ENCODE measurements around the gene WBP1. TPM values are rescaled to one million over a fixed set of nuclear protein-coding genes. Genes with fewer than 3 reads are reported as not detected.
"Not testable (repeated sequence)": the region's sequence is repeated elsewhere in the genome, so short reads cannot be mapped to it uniquely, and the experiment has no call there.

The WBP1 gene
- total RNA-seq, 1 donor from 2014 or later, result 32.6 TPM

- no peaks in the 10 kb centered on the region for H3K9me3 Mint-ChIP-seq
- H3K4me1 Mint-ChIP-seq (ENCODE audit: low read depth), result peaks cover 13% of the 10 kb centered on the region
- H3K27ac Mint-ChIP-seq, result no peak overlapping the region
- DNase-seq (ENCODE audit: low spot score), result no peak
- peaks cover under 1% of the 10 kb centered on the region for H3K36me3 Mint-ChIP-seq (ENCODE audit: low read depth)
- H3K27me3 Mint-ChIP-seq (ENCODE audit: insufficient read depth), result peaks cover 25% of the 10 kb centered on the region
- no peak overlapping the region for H3K4me3 Mint-ChIP-seq
- intact Hi-C loops (cut with micrococcal nuclease), result no loop called here
Measured at GRCh38 chr2:74447230-74447999, 10.8 kb upstream of the WBP1 start.

- peaks cover 1% of the 10 kb centered on the region for H3K36me3 Mint-ChIP-seq (ENCODE audit: low read depth)
- intact Hi-C loops (cut with micrococcal nuclease), result no loop called here
- no peak overlapping the region for H3K4me3 Mint-ChIP-seq
- H3K4me1 Mint-ChIP-seq (ENCODE audit: low read depth), result peaks cover 24% of the 10 kb centered on the region
- no peaks in the 10 kb centered on the region for H3K9me3 Mint-ChIP-seq
- DNase-seq (ENCODE audit: low spot score), result no peak
- H3K27me3 Mint-ChIP-seq (ENCODE audit: insufficient read depth), result peaks cover 20% of the 10 kb centered on the region
- H3K27ac Mint-ChIP-seq, result no peak overlapping the region
Measured at GRCh38 chr2:74448771-74449170, 9.5 kb upstream of the WBP1 start.

DNA sequence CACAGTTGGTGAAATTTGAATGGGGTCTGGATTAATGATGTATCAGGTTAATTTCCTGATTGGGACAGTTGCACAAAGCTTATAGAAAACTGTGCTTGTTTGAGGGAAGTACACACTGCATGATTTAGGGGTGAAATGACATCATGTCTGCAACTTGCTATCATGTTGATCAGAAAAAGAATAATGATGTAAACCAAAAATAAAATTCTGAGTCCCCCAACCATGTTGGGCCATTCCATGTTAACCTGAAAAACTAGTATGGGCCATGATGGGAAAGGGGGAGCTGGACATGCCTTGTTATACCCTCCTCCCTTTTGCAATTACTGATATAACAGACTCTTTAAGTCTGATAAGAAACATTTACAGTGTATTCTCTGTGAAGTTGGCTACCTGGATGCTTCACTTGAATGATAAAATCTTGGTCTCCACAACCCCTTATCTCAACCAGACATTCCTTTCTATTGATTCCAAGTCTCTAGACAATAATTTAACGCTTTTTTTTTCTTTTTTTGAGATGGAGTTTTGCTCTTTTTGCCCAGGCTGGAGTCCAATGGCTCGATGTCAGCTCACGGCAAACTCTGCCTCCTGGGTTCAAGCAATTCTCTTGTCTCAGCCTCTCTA is 7.6 kb upstream of the WBP1 start:
- intact Hi-C loops (cut with micrococcal nuclease), result loop anchor here (10.0 kb wide), 2 partner anchors 466 to 526 kb away; partner anchors contain the start of genes DGUOK and TET3
- DNase-seq (ENCODE audit: low spot score), result no peak
- no peak overlapping the region for H3K27ac Mint-ChIP-seq
- peaks cover 9% of the 10 kb centered on the region for H3K36me3 Mint-ChIP-seq (ENCODE audit: low read depth)
- no peaks in the 10 kb centered on the region for H3K9me3 Mint-ChIP-seq
- H3K27me3 Mint-ChIP-seq (ENCODE audit: insufficient read depth), result peaks cover 5% of the 10 kb centered on the region
- peaks cover 29% of the 10 kb centered on the region for H3K4me1 Mint-ChIP-seq (ENCODE audit: low read depth)
- no peak overlapping the region for H3K4me3 Mint-ChIP-seq

GRCh38 chr2:74454654-74455511 is 3.4 kb upstream of the WBP1 start, which contains the start of gene INO80B:
INO80B (plus strand) TSS chr2:74455087; CDS start chr2:74455117, 30 bp downstream.
- Mint-ChIP-seq H3K27me3 (ENCODE audit: insufficient read depth) (no peaks in the 10 kb centered on the region), H3K4me3 (peak within 1 kb of the TSS; percentile 98), H3K4me1 (ENCODE audit: low read depth) (peaks cover 59% of the 10 kb centered on the region), H3K9me3 (no peaks in the 10 kb centered on the region), H3K27ac (peak within 1 kb of the TSS; percentile 95), H3K36me3 (ENCODE audit: low read depth) (peaks cover 24% of the 10 kb centered on the region)
- intact Hi-C loops (cut with micrococcal nuclease), result loop anchor here (1.0 to 10.0 kb wide), 17 partner anchors 10 to 1384 kb away; partner anchors contain the start of genes ALMS1, AUP1, C2orf81 and CCT7
- peak; percentile 98 for DNase-seq (ENCODE audit: low spot score)

- Mint-ChIP-seq H3K27ac (peak overlapping the region; percentile 95), H3K4me3 (peak overlapping the region; percentile 98), H3K9me3 (no peaks in the 10 kb centered on the region), H3K36me3 (ENCODE audit: low read depth) (peaks cover 29% of the 10 kb centered on the region), H3K27me3 (ENCODE audit: insufficient read depth) (no peaks in the 10 kb centered on the region), H3K4me1 (ENCODE audit: low read depth) (peaks cover 67% of the 10 kb centered on the region)
- no peak for DNase-seq (ENCODE audit: low spot score)
- intact Hi-C loops (cut with micrococcal nuclease), result loop anchor here (10.0 kb wide), 2 partner anchors 472 to 532 kb away; partner anchors contain the start of genes DGUOK and TET3
Measured at GRCh38 chr2:74457129-74457548, 1.1 kb upstream of the WBP1 start.

DNA sequence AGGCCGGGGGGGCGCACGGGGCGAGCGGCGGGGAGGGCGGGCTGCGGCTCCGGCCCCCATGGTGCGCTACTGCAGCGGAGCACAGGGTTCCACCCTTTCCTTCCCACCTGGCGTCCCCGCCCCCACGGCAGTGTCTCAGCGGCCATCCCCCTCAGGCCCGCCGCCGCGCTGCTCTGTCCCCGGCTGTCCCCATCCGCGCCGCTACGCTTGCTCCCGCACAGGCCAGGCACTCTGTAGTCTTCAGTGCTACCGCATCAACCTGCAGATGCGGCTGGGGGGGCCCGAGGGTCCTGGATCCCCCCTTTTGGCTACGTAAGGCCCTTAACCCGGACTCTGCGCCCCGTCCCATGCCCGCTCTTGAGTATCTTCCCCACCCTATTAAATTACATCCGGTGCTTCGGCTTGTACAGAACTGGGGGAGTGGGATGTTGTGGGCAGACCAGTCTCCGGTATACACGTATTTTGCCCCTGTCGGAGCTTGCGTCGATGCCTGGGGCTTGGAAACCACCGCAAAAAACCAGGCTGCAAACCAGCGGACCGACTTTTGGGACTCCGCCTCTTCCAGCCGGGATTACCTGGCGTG is 598 bp upstream of the WBP1 start:
- peak overlapping the region; percentile 98 for H3K4me3 Mint-ChIP-seq
- peaks cover 62% of the 10 kb centered on the region for H3K4me1 Mint-ChIP-seq (ENCODE audit: low read depth)
- intact Hi-C loops (cut with micrococcal nuclease), result loop anchor here (1.0 to 10.0 kb wide), 10 partner anchors 15 to 720 kb away; partner anchors contain the start of genes AUP1, C2orf81, DGUOK and HK2
- peak; percentile 73 for DNase-seq (ENCODE audit: low spot score)
- no peaks in the 10 kb centered on the region for H3K27me3 Mint-ChIP-seq (ENCODE audit: insufficient read depth)
- no peaks in the 10 kb centered on the region for H3K9me3 Mint-ChIP-seq
- H3K27ac Mint-ChIP-seq, result peak overlapping the region; percentile 98
- peaks cover 30% of the 10 kb centered on the region for H3K36me3 Mint-ChIP-seq (ENCODE audit: low read depth)

DNA sequence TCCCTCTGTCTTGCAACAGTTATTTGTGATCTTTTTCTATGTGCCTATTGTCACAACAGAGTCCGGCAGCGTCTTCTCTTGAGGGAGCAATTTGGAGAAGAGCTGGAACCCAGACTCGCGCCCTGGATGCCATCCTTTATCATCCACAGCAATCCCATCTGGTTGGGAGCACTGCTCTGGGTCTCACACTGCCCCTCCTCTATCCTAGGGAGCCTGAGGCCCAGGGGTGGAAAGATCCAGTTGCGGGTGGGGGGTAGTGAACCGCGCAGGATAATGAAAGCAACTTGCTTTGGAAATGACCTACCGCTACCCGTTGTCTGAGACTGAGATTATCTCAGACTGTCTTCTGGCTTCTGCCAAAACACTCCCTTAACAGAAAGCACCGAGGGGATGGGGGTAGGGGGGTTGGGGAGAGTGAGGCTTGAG is 713 bp downstream of the WBP1 start:
- Mint-ChIP-seq H3K4me1 (ENCODE audit: low read depth) (peaks cover 61% of the 10 kb centered on the region), H3K9me3 (no peaks in the 10 kb centered on the region), H3K36me3 (ENCODE audit: low read depth) (peaks cover 32% of the 10 kb centered on the region), H3K4me3 (peak overlapping the region; percentile 98), H3K27ac (peak overlapping the region; percentile 98), H3K27me3 (ENCODE audit: insufficient read depth) (no peaks in the 10 kb centered on the region)
- intact Hi-C loops (cut with micrococcal nuclease), result loop anchor here (1.0 to 10.0 kb wide), 10 partner anchors 13 to 722 kb away; partner anchors contain the start of genes AUP1, C2orf81, DGUOK and HK2
- no peak for DNase-seq (ENCODE audit: low spot score)

GRCh38 chr2:74459503-74460118 is 1.4 kb downstream of the WBP1 start:
- H3K9me3 Mint-ChIP-seq; H3K27me3 Mint-ChIP-seq (ENCODE audit: insufficient read depth); DNase-seq (ENCODE audit: low spot score): not testable (repeated sequence)
- intact Hi-C loops (cut with micrococcal nuclease), result loop anchor here (2.0 to 10.0 kb wide), 3 partner anchors 475 to 535 kb away; partner anchors contain the start of genes DGUOK, POLE4 and TET3
- Mint-ChIP-seq H3K4me1 (ENCODE audit: low read depth) (peaks cover 56% of the 10 kb centered on the region), H3K27ac (peak overlapping the region; percentile 81), H3K4me3 (peak overlapping the region; percentile 98), H3K36me3 (ENCODE audit: low read depth) (peaks cover 32% of the 10 kb centered on the region)

GRCh38 chr2:74460187-74460586 is 1.9 kb downstream of the WBP1 start:
- H3K27me3 Mint-ChIP-seq (ENCODE audit: insufficient read depth); intact Hi-C loops (cut with micrococcal nuclease); H3K9me3 Mint-ChIP-seq; H3K27ac Mint-ChIP-seq; DNase-seq (ENCODE audit: low spot score): not testable (repeated sequence)
- Mint-ChIP-seq H3K36me3 (ENCODE audit: low read depth) (peaks cover 29% of the 10 kb centered on the region), H3K4me1 (ENCODE audit: low read depth) (peaks cover 50% of the 10 kb centered on the region), H3K4me3 (peak overlapping the region; percentile 98)

- peak overlapping the region; percentile 38 for H3K27ac Mint-ChIP-seq
- no peaks in the 10 kb centered on the region for H3K27me3 Mint-ChIP-seq (ENCODE audit: insufficient read depth)
- intact Hi-C loops (cut with micrococcal nuclease), result no loop called here
Measured at GRCh38 chr2:74461187-74462053, 3.2 kb downstream of the WBP1 start.

More at GRCh38 chr2:74461187-74462053, 3.2 kb downstream of the WBP1 start:
- DNase-seq (ENCODE audit: low spot score), result no peak
- peaks cover 43% of the 10 kb centered on the region for H3K4me1 Mint-ChIP-seq (ENCODE audit: low read depth)
- H3K4me3 Mint-ChIP-seq, result no peak overlapping the region
- no peaks in the 10 kb centered on the region for H3K9me3 Mint-ChIP-seq
- H3K36me3 Mint-ChIP-seq (ENCODE audit: low read depth), result peaks cover 18% of the 10 kb centered on the region

All from activated T-helper 1 cell treated with anti-CD3 and anti-CD28 coated beads, Interleukin-12 subunit alpha, Interleukin-12 subunit beta, Interleukin-2, Interleukin-4 antibody, amounts not matched to agents 30 ng/mL and 10 ng/mL and 1 ng/mL, durations not matched to agents 14 hours and 24 hours and 36 hours (primary cell).